ENCODE results near the gene DIP2C. TPM values are rescaled to one million over a fixed set of nuclear protein-coding genes. Genes with fewer than 3 reads are reported as not detected.
A peak's percentile ranks its signal among the peaks of the same experiment; 100 is the strongest.
"Not testable (repeated sequence)": the region's sequence is repeated elsewhere in the genome, so short reads cannot be mapped to it uniquely, and the experiment has no call there.

The DIP2C gene
- 41.6 TPM for total RNA-seq

- DNase-seq (ENCODE audit: low spot score in 2 of 2) (peak; percentile 95 to 96), FAIRE-seq (no peak)
These were observed at the start of gene DIP2C for GRCh38 chr10:689452-690371. TSS of gene DIP2C (minus strand) at chr10:689668. CDS start at chr10:689578, 90 bp downstream.

GRCh38 chr10:734481-734880 is 45.0 kb upstream of the DIP2C start:
- FAIRE-seq, result no peak

GRCh38 chr10:733086-733485 is 43.6 kb upstream of the DIP2C start:
- FAIRE-seq, result no peak
- DNase-seq (ENCODE audit: low spot score in 2 of 2), result no peak

More at GRCh38 chr10:734481-734880, 45.0 kb upstream of the DIP2C start:
- no peak for DNase-seq (ENCODE audit: low spot score in 2 of 2)

- DNase-seq (ENCODE audit: low spot score in 2 of 2), result no peak
- no peak for FAIRE-seq
These were observed 39.7 kb upstream of the DIP2C start for GRCh38 chr10:729213-729612.

- DNase-seq (ENCODE audit: low spot score in 2 of 2), result no peak
- no peak for FAIRE-seq
These were observed 39.1 kb upstream of the DIP2C start for GRCh38 chr10:728603-729002.

GRCh38 chr10:727162-727790 is 37.8 kb upstream of the DIP2C start:
- no peak for FAIRE-seq

GRCh38 chr10:725786-726185 is 36.3 kb upstream of the DIP2C start:
- DNase-seq (ENCODE audit: low spot score in 2 of 2), result no peak

More at GRCh38 chr10:727162-727790, 37.8 kb upstream of the DIP2C start:
- DNase-seq (ENCODE audit: low spot score in 2 of 2), result no peak

GRCh38 chr10:725302-725701 is 35.8 kb upstream of the DIP2C start:
- FAIRE-seq (no peak), DNase-seq (ENCODE audit: low spot score in 2 of 2) (no peak)

More at GRCh38 chr10:725786-726185, 36.3 kb upstream of the DIP2C start:
- no peak for FAIRE-seq

GRCh38 chr10:723973-724372 is 34.5 kb upstream of the DIP2C start:
- no peak for DNase-seq (ENCODE audit: low spot score in 2 of 2)
- no peak for FAIRE-seq

GRCh38 chr10:722281-723060 is 33.0 kb upstream of the DIP2C start:
- DNase-seq (ENCODE audit: low spot score in 2 of 2) (no peak), FAIRE-seq (no peak)

- no peak for FAIRE-seq
- DNase-seq (ENCODE audit: low spot score in 2 of 2), result no peak
These were observed 28.8 kb upstream of the DIP2C start for GRCh38 chr10:718143-718700.

GRCh38 chr10:717458-717857 is 28.0 kb upstream of the DIP2C start:
- no peak for FAIRE-seq
- no peak for DNase-seq (ENCODE audit: low spot score in 2 of 2)

GRCh38 chr10:716821-717220 is 27.4 kb upstream of the DIP2C start:
- DNase-seq (ENCODE audit: low spot score in 2 of 2) (no peak), FAIRE-seq (no peak)

- FAIRE-seq, result no peak
- no peak for DNase-seq (ENCODE audit: low spot score in 2 of 2)
These were observed 24.7 kb upstream of the DIP2C start for GRCh38 chr10:714214-714613.

GRCh38 chr10:712575-712974 is 23.1 kb upstream of the DIP2C start:
- DNase-seq (ENCODE audit: low spot score in 2 of 2) (no peak), FAIRE-seq (no peak)

GRCh38 chr10:712089-712488 is 22.6 kb upstream of the DIP2C start:
- DNase-seq (ENCODE audit: low spot score in 2 of 2) (no peak), FAIRE-seq (no peak)

GRCh38 chr10:707861-708260 is 18.4 kb upstream of the DIP2C start:
- DNase-seq (ENCODE audit: low spot score in 2 of 2) (no peak), FAIRE-seq (no peak)

GRCh38 chr10:707456-707855 is 18.0 kb upstream of the DIP2C start:
- no peak for FAIRE-seq

GRCh38 chr10:703118-703517 is 13.7 kb upstream of the DIP2C start:
- FAIRE-seq, result no peak

More at GRCh38 chr10:707456-707855, 18.0 kb upstream of the DIP2C start:
- DNase-seq (ENCODE audit: low spot score in 2 of 2), result no peak

GRCh38 chr10:700183-700582 is 10.7 kb upstream of the DIP2C start:
- not testable (repeated sequence) for FAIRE-seq; DNase-seq (ENCODE audit: low spot score in 2 of 2)

More at GRCh38 chr10:703118-703517, 13.7 kb upstream of the DIP2C start:
- DNase-seq (ENCODE audit: low spot score in 2 of 2), result no peak
